Renal cortical epithelial cell (primary cell): Measurements from ENCODE around the gene GRB2. TPM values are rescaled to one million over a fixed set of nuclear protein-coding genes. Genes with fewer than 3 reads are reported as not detected.
"Not testable (repeated sequence)": the region's sequence is repeated elsewhere in the genome, so short reads cannot be mapped to it uniquely, and the experiment has no call there.

Experiments used
- DNase-seq: peaks from one replicate; pipeline ENCODE4 v3.0.0-alpha.2; 2011; ENCODE audit warnings: low read depth
- total RNA-seq: library from RNA; depleted of rRNA; stranded (reverse); fragments of >200 nt; gene quantifications from 2 replicates; pipeline ENCODE4 v1.2.3, GENCODE V29; 2014

GRB2 gene
- total RNA-seq, 1 donor from 2014 or later = 110 TPM

GRCh38 chr17:75387771-75388170, 17.7 kb downstream of the GRB2 start:
- no peak for DNase-seq

- no peak for DNase-seq
These were observed 19.0 kb downstream of the GRB2 start for GRCh38 chr17:75386430-75386829.

- no peak for DNase-seq
These were observed 20.7 kb downstream of the GRB2 start for GRCh38 chr17:75384751-75385150.

GRCh38 chr17:75383842-75384195, 21.7 kb downstream of the GRB2 start:
- no peak for DNase-seq

- DNase-seq = no peak
These were observed 24.7 kb downstream of the GRB2 start for GRCh38 chr17:75380750-75381149.

- no peak for DNase-seq
These were observed 25.2 kb downstream of the GRB2 start for GRCh38 chr17:75380315-75380714.

- not testable (repeated sequence) for DNase-seq
These were observed 26.1 kb downstream of the GRB2 start for GRCh38 chr17:75379426-75379825.

GRCh38 chr17:75373280-75373679, 32.2 kb downstream of the GRB2 start:
- no peak for DNase-seq

GRCh38 chr17:75371981-75372380, 33.5 kb downstream of the GRB2 start:
- no peak for DNase-seq

GRCh38 chr17:75371339-75371738, 34.1 kb downstream of the GRB2 start:
- DNase-seq = no peak

GRCh38 chr17:75370286-75370915, 35.1 kb downstream of the GRB2 start:
- peak; percentile 65 for DNase-seq

- not testable (repeated sequence) for DNase-seq
These were observed 37.4 kb downstream of the GRB2 start for GRCh38 chr17:75367838-75368789.

GRCh38 chr17:75367312-75367711, 38.2 kb downstream of the GRB2 start:
- DNase-seq = peak; percentile 90

GRCh38 chr17:75366432-75366831, 39.0 kb downstream of the GRB2 start:
- no peak for DNase-seq

GRCh38 chr17:75365931-75366275, 39.6 kb downstream of the GRB2 start:
- no peak for DNase-seq

GRCh38 chr17:75365009-75365930, 40.2 kb downstream of the GRB2 start:
- DNase-seq = peak; percentile 23

- peak; percentile 86 for DNase-seq
These were observed 41.4 kb downstream of the GRB2 start for GRCh38 chr17:75364078-75364477.

GRCh38 chr17:75361996-75362395, 43.5 kb downstream of the GRB2 start:
- DNase-seq = no peak

GRCh38 chr17:75361344-75361743, 44.1 kb downstream of the GRB2 start:
- no peak for DNase-seq

- DNase-seq = no peak
These were observed 49.1 kb downstream of the GRB2 start for GRCh38 chr17:75356260-75356937.

- no peak for DNase-seq
These were observed 52.3 kb downstream of the GRB2 start for GRCh38 chr17:75353176-75353575.
